Activated CD4-positive, alpha-beta T cell treated with anti-CD3 and anti-CD28 coated beads, Interleukin-2, Interleukin-6, amounts not matched to agents 100 ng/mL and 50 ng/mL, durations not matched to agents 16 hours and 8 hours (primary cell): ENCODE results near the gene C1orf105.

Source experiments
- DNase-seq: peaks from one replicate; pipeline ENCODE4 v3.0.0-alpha.2; 2020

The C1orf105 gene

DNA sequence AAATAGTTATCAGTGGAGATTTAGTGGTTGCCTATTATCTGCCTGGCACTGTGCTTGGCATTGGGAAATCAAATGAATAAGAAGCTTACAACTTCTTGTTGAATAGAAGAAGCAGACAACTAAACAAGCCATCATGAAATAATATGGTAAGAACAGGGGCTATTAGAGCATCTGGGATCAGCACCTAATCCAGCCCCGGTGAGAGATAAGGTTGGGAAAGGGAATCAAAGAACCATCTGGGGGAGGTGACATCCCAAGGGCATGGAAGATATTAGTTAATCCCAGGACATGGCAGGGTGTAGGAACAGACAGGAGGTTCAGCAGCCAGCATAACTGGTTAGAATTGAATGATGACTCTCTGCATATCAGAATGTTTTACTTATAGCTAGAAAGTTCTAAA lies 76.2 kb downstream of the C1orf105 start:
- no peak for DNase-seq

DNA sequence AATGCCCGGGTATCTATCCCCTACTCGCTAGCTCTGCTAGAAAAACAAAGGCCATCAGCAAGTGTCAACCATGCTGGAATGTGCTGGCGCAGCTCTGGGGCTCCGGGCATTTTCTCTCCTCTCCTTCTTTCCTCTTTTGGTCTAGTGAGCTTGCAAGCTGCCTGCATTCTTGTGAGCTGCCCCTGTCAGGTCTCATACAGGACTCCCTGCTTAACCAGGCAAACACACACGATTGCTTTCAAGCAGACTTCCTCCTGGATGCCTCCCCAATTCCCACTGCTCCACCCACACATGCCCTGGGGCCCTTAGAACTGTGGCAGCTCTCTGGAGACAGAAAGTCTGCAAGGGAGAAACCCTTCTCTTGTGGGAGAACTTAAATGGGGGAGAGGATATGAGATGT lies 76.7 kb downstream of the C1orf105 start:
- DNase-seq: no peak

DNA sequence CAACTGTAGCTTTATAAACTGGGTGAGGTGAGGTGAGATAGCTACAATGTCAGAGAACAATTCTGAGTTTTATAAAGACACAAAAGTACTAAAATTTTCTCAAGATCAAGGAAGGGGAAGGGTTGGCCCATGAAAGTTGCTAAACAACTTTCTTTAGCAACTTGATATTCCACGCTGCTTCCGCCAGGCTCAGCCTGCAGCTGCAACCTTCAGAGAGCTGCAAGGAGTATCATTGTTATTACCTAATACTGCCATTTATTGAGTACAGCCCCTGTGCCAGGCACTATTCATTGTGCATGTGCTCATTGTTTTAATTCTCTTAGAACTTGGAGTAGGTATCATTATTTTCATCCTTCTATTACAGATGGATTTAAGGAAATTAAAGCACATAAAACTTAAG lies 78.4 kb downstream of the C1orf105 start:
- DNase-seq: no peak

DNA sequence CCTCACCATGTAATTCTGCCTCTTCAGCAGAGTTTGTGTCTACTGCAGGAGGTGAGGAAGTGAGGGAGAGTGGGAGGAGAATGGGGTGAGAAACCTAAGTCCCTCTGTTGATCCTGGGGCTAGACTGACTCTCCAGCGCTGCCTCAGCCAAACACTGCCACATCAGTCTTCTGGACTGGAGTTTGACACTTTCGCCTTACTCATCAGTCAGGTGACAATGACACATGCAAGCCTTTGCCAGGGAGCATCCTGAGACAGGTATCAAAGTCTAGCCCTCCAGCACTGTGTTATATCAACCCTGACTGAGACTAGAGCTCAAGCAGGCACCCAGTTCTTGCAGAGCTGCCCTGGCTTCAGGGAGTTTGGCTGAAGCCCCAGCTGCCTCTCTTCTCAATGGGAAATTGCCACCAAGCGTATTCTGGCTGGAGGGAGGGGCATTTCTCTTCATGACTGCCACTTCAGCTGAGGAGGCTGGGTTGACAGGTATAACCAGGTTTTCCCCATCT lies 79.2 kb downstream of the C1orf105 start:
- peak; percentile 3 for DNase-seq

DNA sequence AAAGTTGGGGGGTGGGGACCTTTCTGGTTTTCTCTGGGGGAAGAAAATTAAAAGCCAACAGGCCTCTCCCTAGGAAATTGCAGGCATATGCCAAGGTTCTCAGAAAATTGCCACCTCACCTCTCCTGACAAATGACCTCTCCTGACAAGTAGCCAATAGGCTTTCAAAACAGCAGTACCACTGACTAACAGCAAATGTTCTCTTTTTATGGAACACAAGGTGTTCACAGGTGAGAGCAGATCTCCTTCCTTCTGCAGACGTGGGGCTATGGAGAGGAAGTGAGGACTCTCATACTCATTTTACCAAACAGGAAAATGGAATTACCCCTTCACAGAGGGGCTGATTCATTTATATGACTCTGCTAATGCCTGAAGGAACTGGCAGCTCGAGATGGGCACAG lies 79.7 kb downstream of the C1orf105 start:
- no peak for DNase-seq

DNA sequence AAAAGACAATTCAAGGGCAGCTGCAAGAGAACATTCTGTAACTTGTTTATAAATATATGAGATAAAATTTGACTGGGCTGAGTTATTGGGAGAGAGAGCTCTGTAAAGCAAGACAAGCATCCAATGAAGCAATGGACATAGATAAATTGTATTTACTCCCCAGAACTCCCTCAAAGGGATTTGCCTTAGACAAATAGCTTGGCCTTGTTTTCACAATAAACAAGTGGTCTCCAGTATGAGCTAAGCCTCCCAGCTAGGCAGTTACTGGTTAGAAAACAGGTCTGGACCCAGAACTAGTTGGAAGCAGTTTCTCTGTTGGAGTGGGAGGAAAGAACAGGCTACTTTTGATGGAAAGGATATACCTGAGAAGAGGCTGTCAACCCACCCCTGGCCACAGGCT lies 87.3 kb downstream of the C1orf105 start:
- no peak for DNase-seq

DNA sequence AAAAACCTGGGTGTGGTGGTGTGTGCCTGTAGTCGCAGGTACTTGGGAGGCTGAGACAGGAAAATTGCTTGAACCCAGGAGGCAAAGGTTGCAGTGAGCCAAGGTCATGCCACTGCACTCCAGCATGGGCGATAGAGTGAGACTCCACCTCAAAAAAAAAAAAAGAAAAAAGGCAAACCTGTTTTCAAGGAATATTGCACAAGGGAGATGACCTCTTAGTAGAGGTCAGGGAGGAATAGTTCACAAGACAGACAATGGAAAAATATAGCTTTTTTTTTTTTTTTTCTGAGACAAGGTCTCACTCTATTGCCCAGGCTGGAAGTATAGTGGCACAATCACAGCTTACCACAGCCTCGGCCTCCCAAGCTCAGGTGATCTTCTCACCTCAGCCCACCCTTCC lies 90.0 kb downstream of the C1orf105 start:
- DNase-seq: no peak

DNA sequence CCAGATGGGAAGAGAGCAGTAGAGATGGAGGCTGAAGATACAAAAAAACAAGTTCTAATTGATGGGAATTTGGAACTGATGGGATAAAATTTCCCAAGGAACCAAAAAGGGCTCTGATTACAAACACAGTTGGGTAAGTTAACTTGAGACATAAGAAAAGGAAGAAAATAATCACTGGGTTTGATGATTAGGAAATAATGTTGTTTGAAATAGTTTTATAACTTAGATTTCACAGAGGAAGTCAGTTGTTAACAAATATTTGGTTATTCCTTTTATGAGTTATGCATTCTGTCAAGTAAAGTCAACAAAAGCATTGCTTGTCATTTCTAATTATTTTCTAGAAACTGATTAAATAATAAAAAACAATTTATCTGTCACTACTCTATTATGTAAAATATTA lies 92.1 kb downstream of the C1orf105 start:
- DNase-seq: no peak

DNA sequence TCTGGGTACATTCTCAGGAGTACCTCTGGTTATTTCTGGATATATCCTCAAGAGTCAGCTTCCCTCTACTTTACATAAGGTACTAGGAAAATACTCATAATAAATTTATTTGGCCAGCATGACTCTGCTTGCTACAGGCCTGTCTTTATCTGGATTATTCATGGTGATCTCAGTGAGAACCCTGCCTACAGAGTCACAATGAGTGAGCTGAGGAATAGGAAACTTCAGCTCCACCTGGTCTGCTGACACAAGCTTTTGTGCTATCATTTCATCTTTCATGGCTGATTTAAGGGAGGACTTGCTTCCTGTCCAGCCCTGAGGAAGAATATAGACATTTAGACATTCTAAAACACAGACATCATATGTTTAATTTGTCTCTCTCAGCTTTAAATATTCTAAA lies 93.0 kb downstream of the C1orf105 start:
- DNase-seq: no peak

DNA sequence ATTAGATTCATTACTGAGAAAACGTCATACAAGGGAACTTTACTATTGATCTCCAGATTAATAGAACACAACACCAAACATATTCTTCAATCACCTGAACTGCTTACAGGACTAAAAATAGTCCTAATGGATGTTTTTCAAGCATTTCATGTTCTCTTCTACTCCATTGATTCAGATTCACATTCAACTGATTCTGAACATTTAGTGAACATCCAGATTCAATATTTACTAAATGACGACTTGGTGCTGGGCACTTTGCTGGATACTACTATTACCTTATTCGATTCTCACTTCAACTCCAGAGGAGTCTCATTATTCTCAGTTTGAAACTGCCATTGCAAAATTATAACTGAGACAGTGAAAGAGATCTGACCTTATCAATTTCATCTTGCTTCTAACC lies 93.6 kb downstream of the C1orf105 start:
- DNase-seq: no peak

DNA sequence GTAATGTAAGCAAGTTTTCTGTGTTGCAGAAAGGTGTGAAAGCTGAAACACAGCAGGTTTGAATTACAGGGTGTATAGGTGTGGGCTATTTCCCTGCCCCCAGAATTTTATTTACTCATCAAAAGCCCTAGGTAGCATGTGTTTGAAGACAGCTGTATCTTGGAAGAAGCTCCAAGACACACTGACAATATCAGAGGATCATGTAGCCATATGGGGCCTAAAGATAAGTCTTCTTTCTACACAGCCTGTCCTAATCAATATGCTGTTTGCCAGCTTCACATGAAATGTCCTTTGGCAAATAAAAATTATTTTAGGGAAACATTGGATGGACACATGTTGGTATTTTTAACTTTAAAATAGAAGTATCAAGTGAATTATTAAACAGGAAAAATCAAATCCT lies 95.0 kb downstream of the C1orf105 start:
- no peak for DNase-seq

DNA sequence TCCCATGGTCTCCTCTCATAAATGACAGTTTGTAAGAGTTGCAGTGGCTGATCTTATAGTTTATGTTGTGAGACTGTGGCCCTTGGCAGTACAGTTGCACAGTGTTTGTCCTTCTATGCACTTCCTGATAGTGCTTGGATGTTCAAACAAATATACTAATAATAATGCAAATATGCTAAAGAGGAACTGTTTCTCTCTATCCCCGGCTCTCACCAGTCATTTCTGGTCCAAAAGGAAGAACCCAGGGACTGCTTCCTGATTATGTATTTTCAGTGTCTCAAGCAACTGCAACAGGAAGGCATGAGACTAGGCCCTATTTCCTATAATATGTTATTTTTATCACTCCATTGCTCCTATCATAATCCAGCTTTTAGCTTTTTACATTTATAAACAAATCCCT lies 95.4 kb downstream of the C1orf105 start:
- DNase-seq: no peak

DNA sequence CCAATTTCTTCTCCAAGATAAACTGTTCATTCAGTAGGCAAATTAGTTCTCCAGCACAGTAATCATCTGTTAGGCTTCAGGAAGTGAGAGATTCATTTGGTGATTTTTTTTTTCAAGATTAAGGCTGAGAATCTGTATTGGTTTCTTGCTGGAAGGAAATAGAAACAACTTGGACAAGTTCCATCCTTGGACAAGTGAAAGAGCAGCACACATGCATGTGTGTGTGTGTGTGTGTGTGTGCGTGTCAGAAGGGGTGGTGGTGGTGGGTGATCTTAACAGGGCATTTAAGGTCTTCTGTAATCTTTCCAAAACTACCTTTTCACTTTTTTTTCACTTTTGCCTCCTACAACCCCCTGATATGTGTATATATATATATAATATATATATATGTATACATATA lies 96.6 kb downstream of the C1orf105 start:
- no peak for DNase-seq

DNA sequence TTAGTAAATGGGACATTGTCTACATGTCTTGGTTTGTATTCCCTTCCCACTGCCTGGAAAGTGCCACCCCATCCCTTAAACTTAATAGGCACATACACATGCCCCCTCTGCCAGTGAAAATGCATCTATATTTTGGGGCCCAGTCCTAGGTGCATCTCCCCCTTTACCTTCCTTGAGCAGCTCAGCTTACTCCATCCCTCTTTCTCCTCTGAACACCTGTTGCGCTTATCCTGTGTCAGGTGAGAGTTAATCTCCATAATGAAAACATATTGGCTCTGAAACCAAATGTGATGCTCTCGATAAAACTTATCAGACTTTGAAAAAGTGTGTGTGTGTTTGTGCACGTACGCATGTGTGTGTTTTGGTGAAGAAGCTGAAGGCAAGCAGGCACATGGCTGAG lies 97.1 kb downstream of the C1orf105 start:
- no peak for DNase-seq
